ENCODE data around the gene NDUFB10. TPM values are rescaled to one million over a fixed set of nuclear protein-coding genes. Genes with fewer than 3 reads are reported as not detected.

The NDUFB10 gene
- total and polyA plus RNA-seq, 2 donors (not counting 1 experiment from before 2014, with no cell fraction given): 123 to 149 TPM

- TF ChIP-seq EZH2 (IDR thresholded peaks at IDR 0.05; ENCODE audit: low read length, missing control alignments) (no peak), CTCF (conservative IDR thresholded peaks at IDR 0.05 in 1 of 2, IDR thresholded peaks at IDR 0.05 in 1 of 2; ENCODE audit: low read depth in 1 of 2, low read length in 2 of 2) (no peak)
- H3K4me2 ChIP-seq (ENCODE audit: extremely low read depth, insufficient read depth, low read length): no peak overlapping the region
- H3K9me3 ChIP-seq (ENCODE audit: control insufficient read depth, insufficient read depth, low read depth, low read length): no peaks in the 10 kb centered on the region
- no peak overlapping the region for H3K4me3 ChIP-seq (replicated peaks in 1 of 4; ENCODE audit: control extremely low read depth in 1 of 4, insufficient read depth in 1 of 4, low read depth in 3 of 4, low read length in 4 of 4)
- peaks cover 33% of the 10 kb centered on the region for H3K27me3 ChIP-seq (ENCODE audit: control insufficient read depth, insufficient read depth, low read length)
- no peaks in the 10 kb centered on the region for H4K20me1 ChIP-seq (ENCODE audit: control insufficient read depth, extremely low read depth, insufficient read depth, low read length)
- H3K79me2 ChIP-seq (ENCODE audit: control insufficient read depth, insufficient read depth, low read length): no peaks in the 10 kb centered on the region
- DNase-seq (ENCODE audit: low read depth in 2 of 2): no peak
- no peaks in the 10 kb centered on the region for H3K4me1 ChIP-seq (ENCODE audit: control insufficient read depth, extremely low read depth, insufficient read depth, low read length)
- H2AFZ ChIP-seq (ENCODE audit: low read length): no peak overlapping the region
- H3K27ac ChIP-seq (ENCODE audit: insufficient read depth, low read length): no peak overlapping the region
- H3K9ac ChIP-seq (ENCODE audit: insufficient read depth, low read length): no peak overlapping the region
- no peaks in the 10 kb centered on the region for H3K36me3 ChIP-seq (ENCODE audit: control insufficient read depth, insufficient read depth, low read length)
Measured at GRCh38 chr16:1914988-1915387, 44.4 kb upstream of the NDUFB10 start.

GRCh38 chr16:1915732-1916639, 43.4 kb upstream of the NDUFB10 start:
- Histone ChIP-seq H3K4me2 (ENCODE audit: extremely low read depth, insufficient read depth, low read length) (no peak overlapping the region), H3K9me3 (ENCODE audit: control insufficient read depth, insufficient read depth, low read depth, low read length) (no peaks in the 10 kb centered on the region), H3K27ac (ENCODE audit: insufficient read depth, low read length) (no peak overlapping the region), H3K36me3 (ENCODE audit: control insufficient read depth, insufficient read depth, low read length) (no peaks in the 10 kb centered on the region), H3K4me3 (replicated peaks in 1 of 4; ENCODE audit: control extremely low read depth in 1 of 4, insufficient read depth in 1 of 4, low read depth in 3 of 4, low read length in 4 of 4) (no peak overlapping the region), H4K20me1 (ENCODE audit: control insufficient read depth, extremely low read depth, insufficient read depth, low read length) (no peaks in the 10 kb centered on the region), H3K4me1 (ENCODE audit: control insufficient read depth, extremely low read depth, insufficient read depth, low read length) (no peaks in the 10 kb centered on the region), H3K9ac (ENCODE audit: insufficient read depth, low read length) (no peak overlapping the region), H3K27me3 (ENCODE audit: control insufficient read depth, insufficient read depth, low read length) (peaks cover 41% of the 10 kb centered on the region), H2AFZ (ENCODE audit: low read length) (no peak overlapping the region), H3K79me2 (ENCODE audit: control insufficient read depth, insufficient read depth, low read length) (no peaks in the 10 kb centered on the region)
- DNase-seq (ENCODE audit: low read depth in 2 of 2): no peak
- TF ChIP-seq CTCF (conservative IDR thresholded peaks at IDR 0.05 in 1 of 2, IDR thresholded peaks at IDR 0.05 in 1 of 2; ENCODE audit: low read depth in 1 of 2, low read length in 2 of 2): no peak
- TF ChIP-seq EZH2 (IDR thresholded peaks at IDR 0.05; ENCODE audit: low read length, missing control alignments): no peak

- Histone ChIP-seq H3K4me3 (replicated peaks in 1 of 4; ENCODE audit: control extremely low read depth in 1 of 4, insufficient read depth in 1 of 4, low read depth in 3 of 4, low read length in 4 of 4) (no peak overlapping the region), H3K4me1 (ENCODE audit: control insufficient read depth, extremely low read depth, insufficient read depth, low read length) (no peaks in the 10 kb centered on the region), H3K27me3 (ENCODE audit: control insufficient read depth, insufficient read depth, low read length) (peaks cover 41% of the 10 kb centered on the region), H3K9ac (ENCODE audit: insufficient read depth, low read length) (no peak overlapping the region), H3K27ac (ENCODE audit: insufficient read depth, low read length) (no peak overlapping the region), H2AFZ (ENCODE audit: low read length) (no peak overlapping the region), H3K4me2 (ENCODE audit: extremely low read depth, insufficient read depth, low read length) (no peak overlapping the region), H3K79me2 (ENCODE audit: control insufficient read depth, insufficient read depth, low read length) (no peaks in the 10 kb centered on the region), H3K36me3 (ENCODE audit: control insufficient read depth, insufficient read depth, low read length) (no peaks in the 10 kb centered on the region), H4K20me1 (ENCODE audit: control insufficient read depth, extremely low read depth, insufficient read depth, low read length) (no peaks in the 10 kb centered on the region), H3K9me3 (ENCODE audit: control insufficient read depth, insufficient read depth, low read depth, low read length) (no peaks in the 10 kb centered on the region)
- DNase-seq (ENCODE audit: low read depth in 2 of 2): no peak
- no peak for TF ChIP-seq EZH2 (IDR thresholded peaks at IDR 0.05; ENCODE audit: low read length, missing control alignments)
- no peak for TF ChIP-seq CTCF (conservative IDR thresholded peaks at IDR 0.05 in 1 of 2, IDR thresholded peaks at IDR 0.05 in 1 of 2; ENCODE audit: low read depth in 1 of 2, low read length in 2 of 2)
Measured at GRCh38 chr16:1916640-1916990, 42.7 kb upstream of the NDUFB10 start.
